ENCODE results near the gene PNRC1.

PNRC1 gene

GRCh38 chr6:89045011-89045387 is 35.6 kb upstream of the PNRC1 start:
- no peak overlapping the region for H3K4me2 ChIP-seq (ENCODE audit: low read length)
- no CpG with 5 or more reads among the region's 4 CpGs for WGBS (ENCODE audit: extremely low coverage, insufficient coverage, low lambda C conversion rate)
- no peaks in the 10 kb centered on the region for H3K4me1 ChIP-seq (ENCODE audit: control insufficient read depth, low read depth, low read length)
- no peak overlapping the region for H3K4me3 ChIP-seq (ENCODE audit: low read length)
- H3K4ac ChIP-seq (ENCODE audit: low read depth, low read length), result no peak overlapping the region
- H3K23ac ChIP-seq (ENCODE audit: low read length), result no peak overlapping the region
- no peak overlapping the region for H4K5ac ChIP-seq (ENCODE audit: low read length)
- DNase-seq, result peak; percentile 28
- H3K36me3 ChIP-seq (ENCODE audit: control insufficient read depth, insufficient read depth, low read length), result no peaks in the 10 kb centered on the region
- no peaks in the 10 kb centered on the region for H3K79me2 ChIP-seq (ENCODE audit: control insufficient read depth, insufficient read depth, low read length)
- no peak overlapping the region for H3K56ac ChIP-seq (ENCODE audit: low read length)
- no peaks in the 10 kb centered on the region for H3K79me1 ChIP-seq (ENCODE audit: low read length)
- no peak overlapping the region for H3K27ac ChIP-seq (ENCODE audit: low read depth, low read length)
- H2BK120ac ChIP-seq (ENCODE audit: low read depth, low read length), result no peak overlapping the region
- no peak overlapping the region for H3K9ac ChIP-seq (ENCODE audit: low read length)
- H3K18ac ChIP-seq (ENCODE audit: low read length), result no peak overlapping the region
- no peaks in the 10 kb centered on the region for H3K27me3 ChIP-seq (ENCODE audit: insufficient read depth, low read length, poor library complexity)
- no peak overlapping the region for H4K8ac ChIP-seq (ENCODE audit: low read depth, low read length)
- no peak overlapping the region for H2BK15ac ChIP-seq (replicated peaks; ENCODE audit: low read depth)
- no peak overlapping the region for H2BK5ac ChIP-seq (ENCODE audit: low read length)
- no peak overlapping the region for H2AK5ac ChIP-seq (ENCODE audit: low read length)

GRCh38 chr6:89045576-89045975 is 35.0 kb upstream of the PNRC1 start:
- no peaks in the 10 kb centered on the region for H3K79me2 ChIP-seq (ENCODE audit: control insufficient read depth, insufficient read depth, low read length)
- no peaks in the 10 kb centered on the region for H3K4me1 ChIP-seq (ENCODE audit: control insufficient read depth, low read depth, low read length)
- no peak overlapping the region for H3K9ac ChIP-seq (ENCODE audit: low read length)
- H3K4me2 ChIP-seq (ENCODE audit: low read length), result no peak overlapping the region
- H3K79me1 ChIP-seq (ENCODE audit: low read length), result no peaks in the 10 kb centered on the region
- H3K23ac ChIP-seq (ENCODE audit: low read length), result no peak overlapping the region
- no peak overlapping the region for H3K27ac ChIP-seq (ENCODE audit: low read depth, low read length)
- no peak overlapping the region for H4K8ac ChIP-seq (ENCODE audit: low read depth, low read length)
- no peak overlapping the region for H4K5ac ChIP-seq (ENCODE audit: low read length)
- no peak overlapping the region for H3K18ac ChIP-seq (ENCODE audit: low read length)
- H3K56ac ChIP-seq (ENCODE audit: low read length), result no peak overlapping the region
- no CpG with 5 or more reads among the region's 5 CpGs for WGBS (ENCODE audit: extremely low coverage, insufficient coverage, low lambda C conversion rate)
- no peaks in the 10 kb centered on the region for H3K36me3 ChIP-seq (ENCODE audit: control insufficient read depth, insufficient read depth, low read length)
- H3K4me3 ChIP-seq (ENCODE audit: low read length), result no peak overlapping the region
- DNase-seq, result no peak
- no peak overlapping the region for H2BK15ac ChIP-seq (replicated peaks; ENCODE audit: low read depth)
- H2BK5ac ChIP-seq (ENCODE audit: low read length), result no peak overlapping the region
- H3K4ac ChIP-seq (ENCODE audit: low read depth, low read length), result no peak overlapping the region
- no peak overlapping the region for H2BK120ac ChIP-seq (ENCODE audit: low read depth, low read length)
- no peak overlapping the region for H2AK5ac ChIP-seq (ENCODE audit: low read length)
- no peaks in the 10 kb centered on the region for H3K27me3 ChIP-seq (ENCODE audit: insufficient read depth, low read length, poor library complexity)

GRCh38 chr6:89047473-89047872 is 33.1 kb upstream of the PNRC1 start:
- Histone ChIP-seq H4K5ac (ENCODE audit: low read length) (no peak overlapping the region), H3K79me2 (ENCODE audit: control insufficient read depth, insufficient read depth, low read length) (no peaks in the 10 kb centered on the region), H2AK5ac (ENCODE audit: low read length) (no peak overlapping the region), H2BK120ac (ENCODE audit: low read depth, low read length) (no peak overlapping the region), H2BK5ac (ENCODE audit: low read length) (no peak overlapping the region), H3K27me3 (ENCODE audit: insufficient read depth, low read length, poor library complexity) (no peaks in the 10 kb centered on the region), H4K8ac (ENCODE audit: low read depth, low read length) (no peak overlapping the region), H3K18ac (ENCODE audit: low read length) (no peak overlapping the region), H2BK15ac (replicated peaks; ENCODE audit: low read depth) (no peak overlapping the region), H3K27ac (ENCODE audit: low read depth, low read length) (no peak overlapping the region), H3K4me2 (ENCODE audit: low read length) (no peak overlapping the region), H3K4me3 (ENCODE audit: low read length) (no peak overlapping the region), H3K4me1 (ENCODE audit: control insufficient read depth, low read depth, low read length) (no peaks in the 10 kb centered on the region), H3K56ac (ENCODE audit: low read length) (no peak overlapping the region), H3K36me3 (ENCODE audit: control insufficient read depth, insufficient read depth, low read length) (no peaks in the 10 kb centered on the region), H3K79me1 (ENCODE audit: low read length) (no peaks in the 10 kb centered on the region), H3K4ac (ENCODE audit: low read depth, low read length) (no peak overlapping the region), H3K9ac (ENCODE audit: low read length) (no peak overlapping the region), H3K23ac (ENCODE audit: low read length) (no peak overlapping the region)
- no peak for DNase-seq
- no CpG with 5 or more reads among the region's 4 CpGs for WGBS (ENCODE audit: extremely low coverage, insufficient coverage, low lambda C conversion rate)

- Histone ChIP-seq H2AK5ac (ENCODE audit: low read length) (no peak overlapping the region), H3K4me1 (ENCODE audit: control insufficient read depth, low read depth, low read length) (no peaks in the 10 kb centered on the region), H3K4me2 (ENCODE audit: low read length) (no peak overlapping the region), H3K23ac (ENCODE audit: low read length) (no peak overlapping the region), H2BK120ac (ENCODE audit: low read depth, low read length) (no peak overlapping the region), H3K27me3 (ENCODE audit: insufficient read depth, low read length, poor library complexity) (no peaks in the 10 kb centered on the region), H3K79me2 (ENCODE audit: control insufficient read depth, insufficient read depth, low read length) (no peaks in the 10 kb centered on the region), H2BK15ac (replicated peaks; ENCODE audit: low read depth) (no peak overlapping the region), H3K9ac (ENCODE audit: low read length) (no peak overlapping the region), H3K18ac (ENCODE audit: low read length) (no peak overlapping the region), H2BK5ac (ENCODE audit: low read length) (no peak overlapping the region), H3K79me1 (ENCODE audit: low read length) (no peaks in the 10 kb centered on the region), H4K5ac (ENCODE audit: low read length) (no peak overlapping the region), H3K4ac (ENCODE audit: low read depth, low read length) (no peak overlapping the region), H3K27ac (ENCODE audit: low read depth, low read length) (no peak overlapping the region), H3K4me3 (ENCODE audit: low read length) (no peak overlapping the region), H3K56ac (ENCODE audit: low read length) (no peak overlapping the region), H3K36me3 (ENCODE audit: control insufficient read depth, insufficient read depth, low read length) (no peaks in the 10 kb centered on the region), H4K8ac (ENCODE audit: low read depth, low read length) (no peak overlapping the region)
- WGBS (ENCODE audit: extremely low coverage, insufficient coverage, low lambda C conversion rate), result no CpG with 5 or more reads among the region's 3 CpGs
- DNase-seq, result peak; percentile 47
Observed at GRCh38 chr6:89048288-89048923, 32.1 kb upstream of the PNRC1 start.

- Histone ChIP-seq H2BK120ac (ENCODE audit: low read depth, low read length) (no peak overlapping the region), H3K79me1 (ENCODE audit: low read length) (no peaks in the 10 kb centered on the region), H4K5ac (ENCODE audit: low read length) (no peak overlapping the region), H3K4ac (ENCODE audit: low read depth, low read length) (no peak overlapping the region), H3K4me3 (ENCODE audit: low read length) (no peak overlapping the region), H3K23ac (ENCODE audit: low read length) (no peak overlapping the region), H3K27ac (ENCODE audit: low read depth, low read length) (no peak overlapping the region), H3K36me3 (ENCODE audit: control insufficient read depth, insufficient read depth, low read length) (no peaks in the 10 kb centered on the region), H3K9ac (ENCODE audit: low read length) (no peak overlapping the region), H2BK5ac (ENCODE audit: low read length) (no peak overlapping the region), H3K56ac (ENCODE audit: low read length) (no peak overlapping the region), H3K4me2 (ENCODE audit: low read length) (no peak overlapping the region), H3K79me2 (ENCODE audit: control insufficient read depth, insufficient read depth, low read length) (no peaks in the 10 kb centered on the region), H4K8ac (ENCODE audit: low read depth, low read length) (no peak overlapping the region), H2BK15ac (replicated peaks; ENCODE audit: low read depth) (no peak overlapping the region), H3K4me1 (ENCODE audit: control insufficient read depth, low read depth, low read length) (no peaks in the 10 kb centered on the region), H2AK5ac (ENCODE audit: low read length) (no peak overlapping the region), H3K18ac (ENCODE audit: low read length) (no peak overlapping the region), H3K27me3 (ENCODE audit: insufficient read depth, low read length, poor library complexity) (no peaks in the 10 kb centered on the region)
- no peak for DNase-seq
- no CpG with 5 or more reads among the region's 1 CpG for WGBS (ENCODE audit: extremely low coverage, insufficient coverage, low lambda C conversion rate)
Observed at GRCh38 chr6:89048985-89049384, 31.6 kb upstream of the PNRC1 start.

- H2BK15ac ChIP-seq (replicated peaks; ENCODE audit: low read depth), result no peak overlapping the region
- H3K4ac ChIP-seq (ENCODE audit: low read depth, low read length), result no peak overlapping the region
- H3K4me2 ChIP-seq (ENCODE audit: low read length), result no peak overlapping the region
- no peaks in the 10 kb centered on the region for H3K36me3 ChIP-seq (ENCODE audit: control insufficient read depth, insufficient read depth, low read length)
- no peak overlapping the region for H3K27ac ChIP-seq (ENCODE audit: low read depth, low read length)
- no peak for DNase-seq
- no CpG with 5 or more reads among the region's 3 CpGs for WGBS (ENCODE audit: extremely low coverage, insufficient coverage, low lambda C conversion rate)
- no peak overlapping the region for H3K4me3 ChIP-seq (ENCODE audit: low read length)
- no peaks in the 10 kb centered on the region for H3K27me3 ChIP-seq (ENCODE audit: insufficient read depth, low read length, poor library complexity)
- H4K5ac ChIP-seq (ENCODE audit: low read length), result no peak overlapping the region
- H3K4me1 ChIP-seq (ENCODE audit: control insufficient read depth, low read depth, low read length), result no peaks in the 10 kb centered on the region
- no peak overlapping the region for H3K56ac ChIP-seq (ENCODE audit: low read length)
- H2BK120ac ChIP-seq (ENCODE audit: low read depth, low read length), result no peak overlapping the region
- H2AK5ac ChIP-seq (ENCODE audit: low read length), result no peak overlapping the region
- H3K9ac ChIP-seq (ENCODE audit: low read length), result no peak overlapping the region
- no peak overlapping the region for H3K18ac ChIP-seq (ENCODE audit: low read length)
- H3K23ac ChIP-seq (ENCODE audit: low read length), result no peak overlapping the region
- H4K8ac ChIP-seq (ENCODE audit: low read depth, low read length), result no peak overlapping the region
- no peak overlapping the region for H2BK5ac ChIP-seq (ENCODE audit: low read length)
- no peaks in the 10 kb centered on the region for H3K79me2 ChIP-seq (ENCODE audit: control insufficient read depth, insufficient read depth, low read length)
- H3K79me1 ChIP-seq (ENCODE audit: low read length), result no peaks in the 10 kb centered on the region
Observed at GRCh38 chr6:89050155-89050554, 30.4 kb upstream of the PNRC1 start.

Data from mesendoderm (in vitro differentiated cells).